OCI-LY1 (cell line): ENCODE data around the gene FBL.

Source experiments
- EZH2 ChIP-seq: fragments of 200-600 bp; sonication (generic), shearing (Covaris generic); IDR thresholded peaks from 2 replicates; pipeline ENCODE4 v1.8.0; 2017; ENCODE audit warnings: borderline replicate concordance, mixed run types, mild to moderate bottlenecking, antibody characterized with exemption, low read length, moderate library complexity, mixed read lengths
- TF ChIP-seq, protein P1 (sequence below): fragments of 200-600 bp; sonication (generic), shearing (Covaris generic); IDR thresholded peaks from 2 replicates; pipeline ENCODE4 v1.5.1; 2017; ENCODE audit warnings: mild to moderate bottlenecking, antibody characterized with exemption, low read length, moderate library complexity, mixed read lengths

DNA sequence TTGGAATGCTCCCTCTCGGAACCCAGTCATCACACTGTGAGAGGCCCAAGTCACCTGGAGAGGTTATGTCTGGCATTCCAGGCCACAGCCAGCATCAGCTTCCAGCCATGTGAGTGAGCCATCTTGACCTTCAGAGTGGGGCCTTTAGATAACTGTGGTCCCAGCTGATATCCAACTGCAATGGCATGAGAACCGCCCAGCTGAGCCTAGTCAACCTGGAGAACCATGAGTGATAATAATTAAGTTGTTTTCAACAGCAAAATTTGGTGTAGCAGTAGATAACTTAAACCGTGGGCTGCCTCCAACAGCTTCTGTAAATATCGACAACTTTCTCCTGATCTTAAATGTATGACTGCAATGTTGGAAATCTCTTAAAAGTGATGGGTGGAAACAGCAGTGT, 36.8 kb downstream of the FBL start:
- TF ChIP-seq, protein P1, sequence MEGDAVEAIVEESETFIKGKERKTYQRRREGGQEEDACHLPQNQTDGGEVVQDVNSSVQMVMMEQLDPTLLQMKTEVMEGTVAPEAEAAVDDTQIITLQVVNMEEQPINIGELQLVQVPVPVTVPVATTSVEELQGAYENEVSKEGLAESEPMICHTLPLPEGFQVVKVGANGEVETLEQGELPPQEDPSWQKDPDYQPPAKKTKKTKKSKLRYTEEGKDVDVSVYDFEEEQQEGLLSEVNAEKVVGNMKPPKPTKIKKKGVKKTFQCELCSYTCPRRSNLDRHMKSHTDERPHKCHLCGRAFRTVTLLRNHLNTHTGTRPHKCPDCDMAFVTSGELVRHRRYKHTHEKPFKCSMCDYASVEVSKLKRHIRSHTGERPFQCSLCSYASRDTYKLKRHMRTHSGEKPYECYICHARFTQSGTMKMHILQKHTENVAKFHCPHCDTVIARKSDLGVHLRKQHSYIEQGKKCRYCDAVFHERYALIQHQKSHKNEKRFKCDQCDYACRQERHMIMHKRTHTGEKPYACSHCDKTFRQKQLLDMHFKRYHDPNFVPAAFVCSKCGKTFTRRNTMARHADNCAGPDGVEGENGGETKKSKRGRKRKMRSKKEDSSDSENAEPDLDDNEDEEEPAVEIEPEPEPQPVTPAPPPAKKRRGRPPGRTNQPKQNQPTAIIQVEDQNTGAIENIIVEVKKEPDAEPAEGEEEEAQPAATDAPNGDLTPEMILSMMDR, result no peak
- no peak for TF ChIP-seq EZH2
